Esophagus muscularis mucosa (tissue), 4 donors: ENCODE results near the gene RAD51B. TPM values are rescaled to one million over a fixed set of nuclear protein-coding genes. Genes with fewer than 3 reads are reported as not detected.

Experiments
- DNase-seq: peaks from one replicate; pipeline ENCODE4 v3.0.0-alpha.2; 2017; ENCODE audit errors: extremely low spot score
- H3K27ac ChIP-seq, 4 donors: fragments of 200-600 bp; sonication (generic); replicated peaks in 1 of 4; 1 replicate in 3 of 4; 2 replicates in 1 of 4; pipeline ENCODE4 v1.5.1; 2016 to 2019; ENCODE audit warnings: mild to moderate bottlenecking in 1 of 4
- H3K27me3 ChIP-seq, 4 donors: fragments of 200-600 bp; sonication (generic); one replicate each; pipeline versions ENCODE4 v1.5.1 to v1.6.0; 2016 to 2019
- H3K36me3 ChIP-seq, 4 donors: fragments of 200-600 bp; sonication (generic); one replicate each; pipeline ENCODE4 v1.5.1; 2016 to 2019
- H3K4me1 ChIP-seq, 4 donors: fragments of 200-600 bp; sonication (generic); one replicate each; pipeline ENCODE4 v1.5.1; 2016 to 2019
- H3K4me3 ChIP-seq, 4 donors: fragments of 200-600 bp; sonication (generic); 1 replicate in 2 of 4; 2 replicates in 2 of 4; pipeline ENCODE4 v1.5.1; 2016 to 2019; ENCODE audit warnings: mild to moderate bottlenecking in 4 of 4, moderate library complexity in 1 of 4
- H3K9me3 ChIP-seq, 4 donors: fragments of 200-600 bp; sonication (generic); 1 replicate in 3 of 4; 2 replicates in 1 of 4; pipeline ENCODE4 v1.5.1; 2016 to 2019
- EP300 ChIP-seq: sonication (generic); formaldehyde crosslinking; IDR thresholded peaks from one replicate; pipeline ENCODE4 v1.6.1; 2017; ENCODE audit warnings: antibody characterized with exemption
- POLR2A ChIP-seq: fragments of 450-650 bp; IDR thresholded peaks from one replicate; pipeline ENCODE4 v1.6.1; 2017; ENCODE audit warnings: antibody characterized with exemption, moderate library complexity, mild to moderate bottlenecking, low read depth
- POLR2AphosphoS5 ChIP-seq, 2 donors: sonication (generic); formaldehyde crosslinking; IDR thresholded peaks; one replicate each; pipeline ENCODE4 v1.6.1; 2017; ENCODE audit warnings: antibody characterized with exemption in 2 of 2
- WGBS: methylation state at CpG from one replicate; pipeline ENCODE4 v1.1.5; 2018; 5-methylcytosine and 5-hydroxymethylcytosine counted together
- intact Hi-C: fragments of 100-400 bp; cut with DNase I; formaldehyde crosslinking; loops from one replicate; pipeline ENCODE4 v1.15.1; 2023
- total RNA-seq, 4 donors: library from RNA; depleted of rRNA; stranded (reverse); fragments of >200 nt; gene quantifications; one replicate each; pipeline versions ENCODE4 v1.1.0 to v1.2.1, GENCODE V29; 2016
- TF ChIP-seq, protein P1 (sequence below), 3 experiments: fragments of 200-600 bp in 2 of 3; fragments of 450-650 bp in 1 of 3; sonication (generic) in 2 of 3; IDR thresholded peaks; one replicate each; pipeline ENCODE4 v1.5.1; 2017 to 2019; ENCODE audit warnings: antibody characterized with exemption in 3 of 3, mild to moderate bottlenecking in 2 of 3, moderate library complexity in 1 of 3

RAD51B gene
- total RNA-seq, 4 donors from 2014 or later, result 2.8 to 11.1 (median 5.1) TPM

DNA sequence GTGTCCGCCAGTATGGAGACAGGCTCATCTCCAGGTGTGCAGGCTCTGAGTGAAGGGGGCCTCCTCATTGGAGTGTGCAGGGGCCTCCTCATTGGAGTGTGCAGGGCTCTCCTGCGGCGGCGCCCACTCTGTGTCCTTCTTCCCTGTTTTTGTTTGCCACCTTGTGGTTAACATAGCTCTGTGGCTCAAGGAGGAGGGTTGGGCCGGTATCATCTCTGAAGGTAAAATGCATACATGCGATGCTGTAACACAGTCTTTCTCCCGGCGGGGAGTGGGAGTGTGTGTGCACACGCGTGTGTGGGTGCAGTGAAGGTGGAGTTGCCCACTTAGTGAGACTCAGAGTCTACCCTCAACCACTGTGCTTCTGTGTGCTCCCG lies 543.9 kb downstream of the RAD51B start:
- H3K9me3 ChIP-seq, result no peaks in the 10 kb centered on the region
- TF ChIP-seq POLR2AphosphoS5 (IDR thresholded peaks at IDR 0.05), result no peak
- no peak for TF ChIP-seq EP300
- TF ChIP-seq POLR2A, result no peak
- TF ChIP-seq, protein P1, sequence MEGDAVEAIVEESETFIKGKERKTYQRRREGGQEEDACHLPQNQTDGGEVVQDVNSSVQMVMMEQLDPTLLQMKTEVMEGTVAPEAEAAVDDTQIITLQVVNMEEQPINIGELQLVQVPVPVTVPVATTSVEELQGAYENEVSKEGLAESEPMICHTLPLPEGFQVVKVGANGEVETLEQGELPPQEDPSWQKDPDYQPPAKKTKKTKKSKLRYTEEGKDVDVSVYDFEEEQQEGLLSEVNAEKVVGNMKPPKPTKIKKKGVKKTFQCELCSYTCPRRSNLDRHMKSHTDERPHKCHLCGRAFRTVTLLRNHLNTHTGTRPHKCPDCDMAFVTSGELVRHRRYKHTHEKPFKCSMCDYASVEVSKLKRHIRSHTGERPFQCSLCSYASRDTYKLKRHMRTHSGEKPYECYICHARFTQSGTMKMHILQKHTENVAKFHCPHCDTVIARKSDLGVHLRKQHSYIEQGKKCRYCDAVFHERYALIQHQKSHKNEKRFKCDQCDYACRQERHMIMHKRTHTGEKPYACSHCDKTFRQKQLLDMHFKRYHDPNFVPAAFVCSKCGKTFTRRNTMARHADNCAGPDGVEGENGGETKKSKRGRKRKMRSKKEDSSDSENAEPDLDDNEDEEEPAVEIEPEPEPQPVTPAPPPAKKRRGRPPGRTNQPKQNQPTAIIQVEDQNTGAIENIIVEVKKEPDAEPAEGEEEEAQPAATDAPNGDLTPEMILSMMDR (IDR thresholded peaks at IDR 0.05), result no peak
- H3K4me3 ChIP-seq, result no peak overlapping the region
- intact Hi-C loops, result no loop called here
- H3K4me1 ChIP-seq, result peaks cover 36 to 73% (median 65%) of the 10 kb centered on the region in 4 donors
- no peaks in the 10 kb centered on the region for H3K36me3 ChIP-seq
- H3K27me3 ChIP-seq, result no peaks in the 10 kb centered on the region
- no peak for DNase-seq
- peak overlapping the region; percentile 65 to 73 (median 71) for H3K27ac ChIP-seq
- WGBS, result 85% methylated on average over 11 of the region's 11 CpGs

DNA sequence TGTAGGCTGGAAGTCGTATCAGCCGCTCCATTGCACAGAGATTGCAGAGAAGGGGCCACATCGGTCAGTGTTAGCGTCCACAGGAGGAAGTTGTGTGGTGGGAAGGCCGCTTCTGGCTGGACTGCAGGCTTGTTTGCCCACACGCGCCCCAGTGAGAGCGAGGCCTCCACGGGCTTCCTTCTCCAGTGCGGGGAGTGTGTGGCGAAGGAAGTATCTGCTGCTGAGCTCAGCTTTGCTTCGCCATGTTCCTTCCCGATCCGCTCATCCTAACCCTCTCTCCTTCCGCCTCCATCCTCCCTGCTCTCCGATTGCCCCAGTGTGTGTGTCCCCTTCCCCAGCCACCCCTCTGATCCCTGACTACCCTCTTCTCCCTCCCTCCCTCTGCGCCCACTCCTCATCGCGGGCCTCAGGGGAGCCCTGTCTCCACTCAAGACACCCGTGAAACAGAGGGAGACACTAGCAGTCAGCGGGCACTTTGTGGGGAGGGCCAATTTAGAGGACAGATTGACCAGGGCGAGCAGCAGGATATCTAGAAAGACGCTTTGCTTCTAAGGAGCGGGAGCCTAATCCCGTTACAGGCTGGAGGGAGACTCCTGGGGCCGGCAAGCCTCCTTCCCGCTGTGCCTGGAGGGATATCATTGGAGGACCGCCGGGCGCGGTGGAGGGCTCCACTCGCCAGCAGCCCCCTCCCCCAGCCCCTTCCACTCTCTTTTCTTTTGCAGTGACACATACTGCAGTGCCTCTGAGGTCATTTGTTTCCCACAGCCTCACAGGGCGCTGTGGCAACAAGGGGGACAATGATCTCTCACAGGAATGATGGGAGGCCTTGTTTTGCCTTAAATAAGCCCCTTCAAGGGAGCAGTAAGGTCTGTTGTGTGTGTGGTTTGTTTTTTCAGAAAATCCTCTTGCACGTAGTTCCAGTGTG lies 544.5 kb downstream of the RAD51B start:
- Histone ChIP-seq H3K4me1 (peaks cover 36 to 70% (median 63%) of the 10 kb centered on the region in 4 donors), H3K27ac (peak overlapping the region; percentile 65 to 73 (median 71)), H3K4me3 (no peak overlapping the region), H3K27me3 (no peaks in the 10 kb centered on the region), H3K36me3 (no peaks in the 10 kb centered on the region), H3K9me3 (no peaks in the 10 kb centered on the region)
- DNase-seq, result no peak
- WGBS, result 77% methylated on average over 23 of the region's 34 CpGs
- intact Hi-C loops, result no loop called here
- no peak for TF ChIP-seq POLR2A
- no peak for TF ChIP-seq POLR2AphosphoS5 (IDR thresholded peaks at IDR 0.05)
- no peak for TF ChIP-seq EP300
- TF ChIP-seq, protein P1 (IDR thresholded peaks at IDR 0.05), result no peak

DNA sequence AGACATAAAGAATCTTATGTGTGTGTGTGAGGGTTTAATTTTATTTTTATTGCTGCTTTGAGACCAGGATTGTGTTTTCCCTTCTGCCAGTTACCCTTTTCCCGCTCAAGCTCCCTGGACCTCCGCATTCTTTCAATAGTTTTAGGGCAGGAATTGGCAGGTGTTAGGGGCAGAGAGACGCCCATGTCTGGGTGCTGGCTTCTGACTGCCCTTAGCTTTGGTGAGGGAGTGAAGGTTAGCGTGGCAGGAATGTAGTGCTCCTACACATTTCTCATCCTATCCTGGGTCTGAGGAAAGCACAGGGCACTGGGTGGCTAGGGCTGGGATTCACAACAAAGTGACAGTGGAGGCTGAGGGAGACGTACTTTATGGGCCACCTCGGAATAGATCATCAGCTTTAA lies 545.2 kb downstream of the RAD51B start:
- intact Hi-C loops, result no loop called here
- DNase-seq, result no peak
- H3K36me3 ChIP-seq, result no peaks in the 10 kb centered on the region
- no peaks in the 10 kb centered on the region for H3K27me3 ChIP-seq
- 44% methylated on average over 6 of the region's 6 CpGs for WGBS
- no peak for TF ChIP-seq EP300
- TF ChIP-seq POLR2A, result no peak
- no peak for TF ChIP-seq POLR2AphosphoS5 (IDR thresholded peaks at IDR 0.05)
- TF ChIP-seq, protein P1 (IDR thresholded peaks at IDR 0.05), result no peak
- H3K27ac ChIP-seq, result peak overlapping the region; percentile 65 to 73 (median 71)
- peaks cover 36 to 70% (median 63%) of the 10 kb centered on the region in 4 donors for H3K4me1 ChIP-seq
- no peaks in the 10 kb centered on the region for H3K9me3 ChIP-seq
- no peak overlapping the region for H3K4me3 ChIP-seq

DNA sequence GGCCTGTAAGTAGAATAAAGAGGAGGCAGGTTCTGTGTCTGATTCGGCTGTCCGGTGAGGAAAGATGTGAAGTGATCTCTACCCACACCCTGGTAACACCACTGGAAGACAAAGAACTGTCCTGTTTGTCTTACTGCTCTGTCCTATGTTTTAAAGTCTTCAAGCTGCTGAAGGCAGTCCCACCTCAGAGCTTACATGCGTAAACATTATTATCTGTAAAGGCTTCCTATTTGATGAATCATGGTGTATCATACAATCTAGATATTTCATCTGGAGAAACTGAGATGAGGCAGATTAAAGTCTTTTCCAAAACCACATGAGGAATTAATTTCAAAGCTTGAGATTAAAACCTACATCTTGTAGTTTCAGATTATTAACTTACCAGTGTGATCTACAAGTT lies 545.6 kb downstream of the RAD51B start:
- no peak for TF ChIP-seq POLR2A
- no peak for TF ChIP-seq POLR2AphosphoS5 (IDR thresholded peaks at IDR 0.05)
- TF ChIP-seq EP300, result no peak
- TF ChIP-seq, protein P1 (IDR thresholded peaks at IDR 0.05), result no peak
- no peak for DNase-seq
- no peaks in the 10 kb centered on the region for H3K36me3 ChIP-seq
- H3K9me3 ChIP-seq, result no peaks in the 10 kb centered on the region
- H3K4me3 ChIP-seq, result no peak overlapping the region
- peak overlapping the region; percentile 65 to 73 (median 71) for H3K27ac ChIP-seq
- peaks cover 35 to 70% (median 63%) of the 10 kb centered on the region in 4 donors for H3K4me1 ChIP-seq
- intact Hi-C loops, result no loop called here
- WGBS, result 67% methylated on average over 3 of the region's 3 CpGs
- no peaks in the 10 kb centered on the region for H3K27me3 ChIP-seq
